ENCODE data around the gene USP54. TPM values are rescaled to one million over a fixed set of nuclear protein-coding genes. Genes with fewer than 3 reads are reported as not detected.

The USP54 gene
- polyA plus RNA-seq, 1 of the 3 experiments (the other 2 are of a cell fraction): 6.5 TPM

GRCh38 chr10:73537709-73538108 lies 53.4 kb downstream of the USP54 start:
- Histone ChIP-seq H3F3A (replicated peaks; ENCODE audit: insufficient read depth) (no peaks in the 10 kb centered on the region), H3K27me3 (ENCODE audit: insufficient read depth) (no peaks in the 10 kb centered on the region), H3K4me3 (ENCODE audit: low read depth in 2 of 2, low read length in 1 of 2) (no peak overlapping the region), H3K9me3 (no peaks in the 10 kb centered on the region), H3K27ac (ENCODE audit: low read depth in 2 of 2, low read length in 1 of 2) (no peak overlapping the region), H3K79me2 (ENCODE audit: insufficient read depth) (no peaks in the 10 kb centered on the region), H3K4me2 (no peak overlapping the region), H2AFZ (ENCODE audit: low read depth) (no peak overlapping the region), H3K4me1 (ENCODE audit: control insufficient read depth in 1 of 2, insufficient read depth in 2 of 2, low read depth in 1 of 2, low read length in 1 of 2) (no peaks in the 10 kb centered on the region), H3K36me3 (replicated peaks in 1 of 2; ENCODE audit: control insufficient read depth in 1 of 2, insufficient read depth in 2 of 2, low read length in 1 of 2) (peaks cover 0 to 6% of the 10 kb centered on the region in 2 experiments), H4K20me1 (ENCODE audit: insufficient read depth) (no peaks in the 10 kb centered on the region), H3K9ac (no peak overlapping the region), H3K9me2 (no peaks in the 10 kb centered on the region)
- TF ChIP-seq MXI1 (IDR thresholded peaks at IDR 0.05; ENCODE audit: low read depth, low read length): no peak
- TF ChIP-seq FOXJ3 (CRISPR knock-in tag; IDR thresholded peaks at IDR 0.05): no peak
- ChIA-PET CTCF (interaction anchor here (0.6 to 9.3 kb wide), 3 partner anchors 8 to 106 kb away, joined by 3 to 46 read pairs (median 3); no protein-coding TSS in a partner anchor), POLR2A (no interaction called here)
- DNase-seq: no peak
- WGBS (ENCODE audit: low lambda C conversion rate): 96% methylated on average over 7 of the region's 7 CpGs

GRCh38 chr10:73537288-73537687 lies 53.9 kb downstream of the USP54 start:
- no peak overlapping the region for H3K27ac ChIP-seq (ENCODE audit: low read depth in 2 of 2, low read length in 1 of 2)
- no peak overlapping the region for H3K4me2 ChIP-seq
- whole genome bisulfite sequencing (ENCODE audit: low lambda C conversion rate): 97% methylated on average over 2 of the region's 2 CpGs
- TF ChIP-seq EP300 (IDR thresholded peaks at IDR 0.05; ENCODE audit: borderline replicate concordance in 1 of 2, low read depth in 1 of 2, low read length in 1 of 2) (no peak), CTCF (IDR thresholded peaks at IDR 0.05) (no peak), FOXJ3 (CRISPR knock-in tag; IDR thresholded peaks at IDR 0.05) (no peak), EZH2phosphoT487 (IDR thresholded peaks at IDR 0.05; ENCODE audit: borderline replicate concordance, low read depth) (no peak), MEF2A (IDR thresholded peaks at IDR 0.05; ENCODE audit: borderline replicate concordance, low read depth) (no peak), ZBTB33 (IDR thresholded peaks at IDR 0.05; ENCODE audit: borderline replicate concordance, low read depth) (no peak), RAD21 (IDR thresholded peaks at IDR 0.05; ENCODE audit: low read length) (no peak), TAF1 (IDR thresholded peaks at IDR 0.05; ENCODE audit: borderline replicate concordance, low read depth, low read length) (no peak), FOSL2 (IDR thresholded peaks at IDR 0.05; ENCODE audit: borderline replicate concordance, low read depth) (no peak), NRF1 (IDR thresholded peaks at IDR 0.05; ENCODE audit: low read depth, low read length) (no peak), JUND (IDR thresholded peaks at IDR 0.05) (no peak), MXI1 (IDR thresholded peaks at IDR 0.05; ENCODE audit: low read depth, low read length) (no peak), CHD2 (IDR thresholded peaks at IDR 0.05; ENCODE audit: low read length, partially characterized antibody) (no peak), YY1 (IDR thresholded peaks at IDR 0.05; ENCODE audit: low read depth) (no peak), ELF1 (IDR thresholded peaks at IDR 0.05) (no peak), TCF12 (IDR thresholded peaks at IDR 0.05) (no peak), PBX3 (IDR thresholded peaks at IDR 0.05) (no peak)
- TF ChIP-seq, protein P1, sequence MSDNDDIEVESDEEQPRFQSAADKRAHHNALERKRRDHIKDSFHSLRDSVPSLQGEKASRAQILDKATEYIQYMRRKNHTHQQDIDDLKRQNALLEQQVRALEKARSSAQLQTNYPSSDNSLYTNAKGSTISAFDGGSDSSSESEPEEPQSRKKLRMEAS (IDR thresholded peaks at IDR 0.05; ENCODE audit: low read depth): no peak
- TF ChIP-seq, protein P2, sequence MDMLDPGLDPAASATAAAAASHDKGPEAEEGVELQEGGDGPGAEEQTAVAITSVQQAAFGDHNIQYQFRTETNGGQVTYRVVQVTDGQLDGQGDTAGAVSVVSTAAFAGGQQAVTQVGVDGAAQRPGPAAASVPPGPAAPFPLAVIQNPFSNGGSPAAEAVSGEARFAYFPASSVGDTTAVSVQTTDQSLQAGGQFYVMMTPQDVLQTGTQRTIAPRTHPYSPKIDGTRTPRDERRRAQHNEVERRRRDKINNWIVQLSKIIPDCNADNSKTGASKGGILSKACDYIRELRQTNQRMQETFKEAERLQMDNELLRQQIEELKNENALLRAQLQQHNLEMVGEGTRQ (IDR thresholded peaks at IDR 0.05; ENCODE audit: borderline replicate concordance, low read depth, low read length): no peak
- H4K20me1 ChIP-seq (ENCODE audit: insufficient read depth): no peaks in the 10 kb centered on the region
- no peaks in the 10 kb centered on the region for H3K9me3 ChIP-seq
- CTCF ChIA-PET: interaction anchor here (9.3 kb wide), 1 partner anchor 8 kb away, joined by 46 read pairs; no protein-coding TSS in a partner anchor
- POLR2A ChIA-PET: no interaction called here
- H3F3A ChIP-seq (replicated peaks; ENCODE audit: insufficient read depth): no peaks in the 10 kb centered on the region
- no peaks in the 10 kb centered on the region for H3K4me1 ChIP-seq (ENCODE audit: control insufficient read depth in 1 of 2, insufficient read depth in 2 of 2, low read depth in 1 of 2, low read length in 1 of 2)
- no peak overlapping the region for H2AFZ ChIP-seq (ENCODE audit: low read depth)
- H3K36me3 ChIP-seq (replicated peaks in 1 of 2; ENCODE audit: control insufficient read depth in 1 of 2, insufficient read depth in 2 of 2, low read length in 1 of 2): peaks cover 0 to 6% of the 10 kb centered on the region in 2 experiments
- no peak overlapping the region for H3K9ac ChIP-seq
- no peak overlapping the region for H3K4me3 ChIP-seq (ENCODE audit: low read depth in 2 of 2, low read length in 1 of 2)
- no peak for DNase-seq
- no peaks in the 10 kb centered on the region for H3K9me2 ChIP-seq
- H3K27me3 ChIP-seq (ENCODE audit: insufficient read depth): no peaks in the 10 kb centered on the region
- no peaks in the 10 kb centered on the region for H3K79me2 ChIP-seq (ENCODE audit: insufficient read depth)
